Lung (tissue), 12 donors: ENCODE measurements around the gene RNF115. TPM values are rescaled to one million over a fixed set of nuclear protein-coding genes. Genes with fewer than 3 reads are reported as not detected.
"Not testable (repeated sequence)": the region's sequence is repeated elsewhere in the genome, so short reads cannot be mapped to it uniquely, and the experiment has no call there.

Source experiments
- ATAC-seq: fragments of 200-7000 bp; cut with Tn5 transposase; one replicate; pipeline ENCODE4 v1.9.1; 2020; ENCODE audit warnings: moderate number of reproducible peaks; ENCODE audit not compliant: insufficient read depth, low FRiP score
- DNase-seq, 3 donors: peaks; one replicate each; pipeline ENCODE4 v3.0.0-alpha.2; 2013 to 2017
- H3K27ac ChIP-seq, 2 donors: one replicate each; pipeline ENCODE4 v1.5.1; 2013; ENCODE audit warnings: mild to moderate bottlenecking in 2 of 2, moderate library complexity in 2 of 2, control low read depth in 1 of 2, inconsistent platforms in 1 of 2, low read depth in 1 of 2, low read length in 1 of 2
- H3K27me3 ChIP-seq, 3 donors: one replicate each; pipeline ENCODE4 v1.5.1; 2013; ENCODE audit warnings: low read length in 2 of 3; ENCODE audit not compliant: control insufficient read depth in 3 of 3, insufficient read depth in 3 of 3
- H3K36me3 ChIP-seq, 4 donors: one replicate each; pipeline ENCODE4 v1.5.1; 2013; ENCODE audit warnings: low read length in 4 of 4, mild to moderate bottlenecking in 1 of 4, moderate library complexity in 1 of 4; ENCODE audit not compliant: control insufficient read depth in 4 of 4, insufficient read depth in 4 of 4
- H3K4me1 ChIP-seq, 5 donors: one replicate each; pipeline ENCODE4 v1.5.1; 2013; ENCODE audit warnings: low read length in 5 of 5, mild to moderate bottlenecking in 2 of 5, moderate library complexity in 1 of 5; ENCODE audit not compliant: control insufficient read depth in 5 of 5, insufficient read depth in 5 of 5
- H3K4me3 ChIP-seq: one replicate; pipeline ENCODE4 v1.5.1; 2013; ENCODE audit warnings: mild to moderate bottlenecking, control low read depth, moderate library complexity
- H3K9ac ChIP-seq, 2 donors: one replicate each; pipeline ENCODE4 v1.5.1; 2013; ENCODE audit warnings: low read length in 2 of 2, control low read depth in 1 of 2; ENCODE audit not compliant: insufficient read depth in 1 of 2
- H3K9me3 ChIP-seq, 4 donors: one replicate each; pipeline ENCODE4 v1.5.1; 2013; ENCODE audit warnings: low read length in 3 of 4, mild to moderate bottlenecking in 1 of 4, moderate library complexity in 1 of 4; ENCODE audit not compliant: control insufficient read depth in 4 of 4, insufficient read depth in 3 of 4
- CTCF ChIP-seq: IDR thresholded peaks from 2 replicates; pipeline ENCODE4 v1.5.1; 2012; ENCODE audit warnings: mild to moderate bottlenecking; ENCODE audit errors: control extremely low read depth, extremely low read depth
- WGBS, 2 donors: extraction: QIAGEN DNeasy Blood & Tissue Kit; methylation state at CpG; one replicate each; pipeline ENCODE4 v1.1.7; 2013; 5-methylcytosine and 5-hydroxymethylcytosine counted together
- polyA plus RNA-seq, 2 donors: library from polyadenylated mRNA; stranded (reverse); fragments of 200-250 nt; gene quantifications; one replicate each; pipeline ENCODE4 v1.2.1, GENCODE V29; 2013
- total RNA-seq, 2 donors: library from RNA; depleted of rRNA in 1 of 2; stranded (reverse); fragments of >200 nt in 1 of 2; gene quantifications; one replicate each; pipeline ENCODE4 v1.2.1, GENCODE V29; 2014 to 2021
- donor health status: control.
- donor health status: control.
- donor health status: Bipolar disorder and iron deficiency.
- donor health status: healthy.
- donor health status: DM: yes; HTN: yes; CAD: no.

The RNF115 gene
- total and polyA plus RNA-seq, 4 donors: 4.4 to 21.6 (median 11.5) TPM

GRCh38 chr1:145720556-145720877 is 103.4 kb downstream of the RNF115 start:
- 40 to 45% methylated on average over 5 of the region's 5 CpGs for WGBS, 2 donors
- Histone ChIP-seq H3K4me3 (no peak overlapping the region), H3K4me1 (peaks cover 0 to 8% (median 3%) of the 10 kb centered on the region in 5 donors), H3K27me3 (peaks cover 0 to 10% (median 2%) of the 10 kb centered on the region in 3 donors), H3K27ac (no peak overlapping the region), H3K9me3 (no peaks in the 10 kb centered on the region), H3K36me3 (no peaks in the 10 kb centered on the region), H3K9ac (no peak overlapping the region)
- DNase-seq: no peak
- no peak for TF ChIP-seq CTCF
- no peak for ATAC-seq

GRCh38 chr1:145719230-145720079 is 104.4 kb downstream of the RNF115 start, which contains the start of gene CD160:
Gene CD160 (plus strand): TSS chr1:145719499. CDS start chr1:145728328, 8,829 bp downstream.
- 86 to 88% methylated on average over 12 of the region's 12 CpGs for WGBS, 2 donors
- Histone ChIP-seq H3K27ac (no peak within 1 kb of the TSS), H3K4me3 (no peak within 1 kb of the TSS), H3K4me1 (peaks cover 0 to 8% (median 3%) of the 10 kb centered on the region in 5 donors), H3K9me3 (no peaks in the 10 kb centered on the region), H3K27me3 (peaks cover 0 to 10% (median 2%) of the 10 kb centered on the region in 3 donors), H3K9ac (no peak within 1 kb of the TSS), H3K36me3 (no peaks in the 10 kb centered on the region)
- no peak for DNase-seq
- ATAC-seq: no peak
- TF ChIP-seq CTCF: no peak

GRCh38 chr1:145718465-145718864 is 105.4 kb downstream of the RNF115 start:
- not testable (repeated sequence) for H3K9ac ChIP-seq, H3K4me3 ChIP-seq, H3K36me3 ChIP-seq, H3K9me3 ChIP-seq, H3K4me1 ChIP-seq, DNase-seq, H3K27ac ChIP-seq, ATAC-seq
- 96 to 97% methylated on average over 5 of the region's 5 CpGs for WGBS, 2 donors
- H3K27me3 ChIP-seq: peaks cover 0 to 10% (median 2%) of the 10 kb centered on the region in 3 donors

- Histone ChIP-seq H3K9ac (no peak overlapping the region), H3K27me3 (peaks cover 0 to 10% (median 2%) of the 10 kb centered on the region in 3 donors), H3K9me3 (no peaks in the 10 kb centered on the region), H3K36me3 (no peaks in the 10 kb centered on the region), H3K27ac (no peak overlapping the region), H3K4me1 (peaks cover 0 to 8% (median 3%) of the 10 kb centered on the region in 5 donors), H3K4me3 (no peak overlapping the region)
- DNase-seq (no peak), ATAC-seq (no peak)
- 53 to 75% methylated on average over 1 of the region's 1 CpG for WGBS, 2 donors
- TF ChIP-seq CTCF: no peak
Measured at GRCh38 chr1:145717833-145718232, 106.1 kb downstream of the RNF115 start.
